Activated T-helper 17 cell treated with anti-CD3 and anti-CD28 coated beads, Interleukin-2, amount 50 U/mL, for 72 hours (primary cell): ENCODE results near the gene BMP2K. TPM values are rescaled to one million over a fixed set of nuclear protein-coding genes. Genes with fewer than 3 reads are reported as not detected.
"Not testable (repeated sequence)": the region's sequence is repeated elsewhere in the genome, so short reads cannot be mapped to it uniquely, and the experiment has no call there.

Experiments used
- ATAC-seq: fragments of 150-1000 bp; cut with Tn5 transposase; replicated peaks from 2 replicates; pipeline ENCODE4 v1.10.0; 2021; ENCODE audit warnings: mild to moderate bottlenecking, moderate library complexity
- H3K27ac Mint-ChIP-seq: one replicate; pipeline ENCODE4 v1.8.0; 2022; ENCODE audit warnings: mixed read lengths
- H3K27me3 Mint-ChIP-seq: one replicate; pipeline ENCODE4 v1.8.0; 2022; ENCODE audit warnings: mixed read lengths
- H3K36me3 Mint-ChIP-seq: one replicate; pipeline ENCODE4 v1.8.0; 2022; ENCODE audit warnings: low read depth, mild to moderate bottlenecking, mixed read lengths
- H3K4me1 Mint-ChIP-seq: one replicate; pipeline ENCODE4 v1.8.0; 2022; ENCODE audit warnings: mixed read lengths
- H3K4me3 Mint-ChIP-seq: one replicate; pipeline ENCODE4 v1.8.0; 2022; ENCODE audit warnings: mild to moderate bottlenecking, mixed read lengths
- H3K9me3 Mint-ChIP-seq: one replicate; pipeline ENCODE4 v1.8.0; 2022; ENCODE audit warnings: mixed read lengths
- total RNA-seq, 2 donors: library from RNA; stranded (reverse); gene quantifications; one replicate each; pipeline ENCODE4 v1.2.3, GENCODE V29; 2022

BMP2K gene
- total RNA-seq, 2 donors from 2014 or later = 10.2 to 13.9 TPM

GRCh38 chr4:78796526-78796925 is 20.4 kb downstream of the BMP2K start:
- H3K4me3 Mint-ChIP-seq = no peak overlapping the region
- no peak overlapping the region for H3K27ac Mint-ChIP-seq
- H3K27me3 Mint-ChIP-seq = no peaks in the 10 kb centered on the region
- ATAC-seq = no peak
- H3K9me3 Mint-ChIP-seq = peaks cover 3% of the 10 kb centered on the region
- no peaks in the 10 kb centered on the region for H3K36me3 Mint-ChIP-seq
- H3K4me1 Mint-ChIP-seq = peaks cover 4% of the 10 kb centered on the region

GRCh38 chr4:78797777-78798284 is 21.7 kb downstream of the BMP2K start:
- no peak overlapping the region for H3K4me3 Mint-ChIP-seq
- H3K36me3 Mint-ChIP-seq = no peaks in the 10 kb centered on the region
- H3K27ac Mint-ChIP-seq = no peak overlapping the region
- no peaks in the 10 kb centered on the region for H3K27me3 Mint-ChIP-seq
- peaks cover 4% of the 10 kb centered on the region for H3K4me1 Mint-ChIP-seq
- no peak for ATAC-seq
- H3K9me3 Mint-ChIP-seq = peaks cover 3% of the 10 kb centered on the region

GRCh38 chr4:78799551-78800495 is 23.7 kb downstream of the BMP2K start:
- Mint-ChIP-seq H3K4me1 (peaks cover 4% of the 10 kb centered on the region), H3K9me3 (peaks cover 3% of the 10 kb centered on the region), H3K36me3 (no peaks in the 10 kb centered on the region), H3K27me3 (no peaks in the 10 kb centered on the region), H3K27ac (no peak overlapping the region), H3K4me3 (no peak overlapping the region)
- ATAC-seq = peak; percentile 38

GRCh38 chr4:78800965-78801364 is 24.8 kb downstream of the BMP2K start:
- no peaks in the 10 kb centered on the region for H3K27me3 Mint-ChIP-seq
- ATAC-seq = no peak
- H3K9me3 Mint-ChIP-seq = no peaks in the 10 kb centered on the region
- H3K4me1 Mint-ChIP-seq = peaks cover 4% of the 10 kb centered on the region
- H3K36me3 Mint-ChIP-seq = no peaks in the 10 kb centered on the region
- H3K4me3 Mint-ChIP-seq = no peak overlapping the region
- no peak overlapping the region for H3K27ac Mint-ChIP-seq

- ATAC-seq = no peak
- no peaks in the 10 kb centered on the region for H3K36me3 Mint-ChIP-seq
- H3K9me3 Mint-ChIP-seq = no peaks in the 10 kb centered on the region
- H3K4me1 Mint-ChIP-seq = peaks cover 4% of the 10 kb centered on the region
- H3K4me3 Mint-ChIP-seq = no peak overlapping the region
- H3K27ac Mint-ChIP-seq = no peak overlapping the region
- no peaks in the 10 kb centered on the region for H3K27me3 Mint-ChIP-seq
Measured at GRCh38 chr4:78803983-78804382, 27.8 kb downstream of the BMP2K start.

- Mint-ChIP-seq H3K4me3 (no peak overlapping the region), H3K9me3 (no peaks in the 10 kb centered on the region), H3K4me1 (no peaks in the 10 kb centered on the region), H3K36me3 (no peaks in the 10 kb centered on the region), H3K27me3 (no peaks in the 10 kb centered on the region), H3K27ac (no peak overlapping the region)
- ATAC-seq = no peak
Measured at GRCh38 chr4:78806943-78807460, 30.9 kb downstream of the BMP2K start.

GRCh38 chr4:78809295-78809694 is 33.1 kb downstream of the BMP2K start:
- Mint-ChIP-seq H3K36me3 (no peaks in the 10 kb centered on the region), H3K4me1 (no peaks in the 10 kb centered on the region), H3K27ac (no peak overlapping the region), H3K9me3 (peaks cover 6% of the 10 kb centered on the region), H3K27me3 (no peaks in the 10 kb centered on the region), H3K4me3 (no peak overlapping the region)
- no peak for ATAC-seq

- H3K4me3 Mint-ChIP-seq = no peak overlapping the region
- no peaks in the 10 kb centered on the region for H3K27me3 Mint-ChIP-seq
- no peak for ATAC-seq
- H3K27ac Mint-ChIP-seq = no peak overlapping the region
- H3K9me3 Mint-ChIP-seq = peaks cover 6% of the 10 kb centered on the region
- H3K36me3 Mint-ChIP-seq = no peaks in the 10 kb centered on the region
- no peaks in the 10 kb centered on the region for H3K4me1 Mint-ChIP-seq
Measured at GRCh38 chr4:78809928-78810835, 34.0 kb downstream of the BMP2K start.

GRCh38 chr4:78811034-78811433 is 34.9 kb downstream of the BMP2K start:
- Mint-ChIP-seq H3K4me1 (no peaks in the 10 kb centered on the region), H3K27me3 (no peaks in the 10 kb centered on the region), H3K36me3 (no peaks in the 10 kb centered on the region), H3K4me3 (no peak overlapping the region), H3K27ac (no peak overlapping the region), H3K9me3 (peaks cover 6% of the 10 kb centered on the region)
- ATAC-seq = no peak

- Mint-ChIP-seq H3K4me1 (no peaks in the 10 kb centered on the region), H3K4me3 (no peak overlapping the region), H3K9me3 (peaks cover 4% of the 10 kb centered on the region), H3K27ac (no peak overlapping the region), H3K36me3 (no peaks in the 10 kb centered on the region), H3K27me3 (no peaks in the 10 kb centered on the region)
- no peak for ATAC-seq
Measured at GRCh38 chr4:78818530-78819079, 42.5 kb downstream of the BMP2K start.

- H3K4me1 Mint-ChIP-seq = no peaks in the 10 kb centered on the region
- H3K27ac Mint-ChIP-seq = no peak overlapping the region
- no peaks in the 10 kb centered on the region for H3K9me3 Mint-ChIP-seq
- peaks cover 17% of the 10 kb centered on the region for H3K36me3 Mint-ChIP-seq
- no peak for ATAC-seq
- no peak overlapping the region for H3K4me3 Mint-ChIP-seq
- no peaks in the 10 kb centered on the region for H3K27me3 Mint-ChIP-seq
Measured at GRCh38 chr4:78824001-78824400, 47.9 kb downstream of the BMP2K start.

GRCh38 chr4:78827191-78827590 is 51.0 kb downstream of the BMP2K start:
- Mint-ChIP-seq H3K27ac (no peak overlapping the region), H3K36me3 (peaks cover 27% of the 10 kb centered on the region), H3K9me3 (no peaks in the 10 kb centered on the region), H3K4me1 (no peaks in the 10 kb centered on the region), H3K27me3 (no peaks in the 10 kb centered on the region), H3K4me3 (no peak overlapping the region)
- ATAC-seq = no peak

GRCh38 chr4:78829296-78829695 is 53.1 kb downstream of the BMP2K start:
- Mint-ChIP-seq H3K4me3 (no peak overlapping the region), H3K27ac (no peak overlapping the region), H3K27me3 (no peaks in the 10 kb centered on the region), H3K36me3 (peaks cover 27% of the 10 kb centered on the region), H3K9me3 (no peaks in the 10 kb centered on the region), H3K4me1 (no peaks in the 10 kb centered on the region)
- no peak for ATAC-seq

- H3K36me3 Mint-ChIP-seq, H3K4me3 Mint-ChIP-seq, H3K27me3 Mint-ChIP-seq, H3K4me1 Mint-ChIP-seq, H3K27ac Mint-ChIP-seq, H3K9me3 Mint-ChIP-seq, ATAC-seq: not testable (repeated sequence)
Measured at GRCh38 chr4:78839676-78840075, 63.5 kb downstream of the BMP2K start.
